HG03442 (cell line): ENCODE results near the gene MED13.

ENCODE experiments used
- ATAC-seq: cut with Tn5 transposase; IDR thresholded peaks from one replicate; pipeline ENCODE4 v1.9.1; 2021; ENCODE audit warnings: mild to moderate bottlenecking, moderate library complexity; ENCODE audit not compliant: unreplicated experiment

MED13 gene

GRCh38 chr17:62062302-62062701, 2.8 kb downstream of the MED13 start:
- ATAC-seq: no peak

GRCh38 chr17:62059414-62059813, 5.7 kb downstream of the MED13 start:
- no peak for ATAC-seq

GRCh38 chr17:62058611-62059010, 6.5 kb downstream of the MED13 start:
- ATAC-seq: no peak

GRCh38 chr17:62057696-62058095, 7.4 kb downstream of the MED13 start:
- no peak for ATAC-seq

- ATAC-seq: no peak
Observed at GRCh38 chr17:62052765-62053338, 12.2 kb downstream of the MED13 start.

GRCh38 chr17:62051053-62051452, 14.0 kb downstream of the MED13 start:
- no peak for ATAC-seq

GRCh38 chr17:62049299-62049698, 15.8 kb downstream of the MED13 start:
- ATAC-seq: no peak

GRCh38 chr17:62048262-62048661, 16.8 kb downstream of the MED13 start:
- no peak for ATAC-seq

GRCh38 chr17:62045517-62045916, 19.6 kb downstream of the MED13 start:
- no peak for ATAC-seq

GRCh38 chr17:62045109-62045508, 20.0 kb downstream of the MED13 start:
- ATAC-seq: no peak

GRCh38 chr17:62043602-62044001, 21.5 kb downstream of the MED13 start:
- no peak for ATAC-seq

GRCh38 chr17:62043140-62043539, 21.9 kb downstream of the MED13 start:
- ATAC-seq: no peak

GRCh38 chr17:62038248-62038647, 26.8 kb downstream of the MED13 start:
- no peak for ATAC-seq

GRCh38 chr17:62033317-62033716, 31.8 kb downstream of the MED13 start:
- no peak for ATAC-seq

GRCh38 chr17:62032480-62032879, 32.6 kb downstream of the MED13 start:
- no peak for ATAC-seq

- no peak for ATAC-seq
Observed at GRCh38 chr17:62030264-62030663, 34.8 kb downstream of the MED13 start.

GRCh38 chr17:62024866-62025265, 40.2 kb downstream of the MED13 start:
- no peak for ATAC-seq

- ATAC-seq: no peak
Observed at GRCh38 chr17:62017912-62018311, 47.2 kb downstream of the MED13 start.

- no peak for ATAC-seq
Observed at GRCh38 chr17:62017496-62017895, 47.6 kb downstream of the MED13 start.

GRCh38 chr17:62014526-62014925, 50.6 kb downstream of the MED13 start:
- ATAC-seq: no peak

- no peak for ATAC-seq
Observed at GRCh38 chr17:62009220-62009619, 55.9 kb downstream of the MED13 start.

- ATAC-seq: no peak
Observed at GRCh38 chr17:62008294-62008693, 56.8 kb downstream of the MED13 start.

- ATAC-seq: no peak
Observed at GRCh38 chr17:62004388-62004787, 60.7 kb downstream of the MED13 start.
